Stimulated activated CD4-positive, alpha-beta T cell treated with anti-CD3 and anti-CD28 coated beads, Interleukin-2, amount 100 ng/mL, for 24 hours (primary cell): ENCODE results near the gene SUFU.
A peak's percentile ranks its signal among the peaks of the same experiment; 100 is the strongest.

Experiments
- DNase-seq, 2 donors: peaks; one replicate each; pipeline ENCODE4 v3.0.0-alpha.2; 2020

The SUFU gene

GRCh38 chr10:102621443-102622325 lies 117.9 kb downstream of the SUFU start:
- DNase-seq = no peak

- DNase-seq = no peak
Measured at GRCh38 chr10:102624094-102624493, 120.3 kb downstream of the SUFU start.

GRCh38 chr10:102624751-102625645 lies 121.2 kb downstream of the SUFU start:
- DNase-seq = no peak

GRCh38 chr10:102626026-102626685 lies 122.4 kb downstream of the SUFU start:
- no peak for DNase-seq

- DNase-seq = no peak
Measured at GRCh38 chr10:102627291-102627735, 123.5 kb downstream of the SUFU start.

GRCh38 chr10:102627736-102628293 lies 124.0 kb downstream of the SUFU start:
- DNase-seq = no peak

GRCh38 chr10:102628451-102628911 lies 124.7 kb downstream of the SUFU start:
- no peak for DNase-seq

- DNase-seq = no peak
Measured at GRCh38 chr10:102629661-102630614, 126.2 kb downstream of the SUFU start.

- DNase-seq = no peak
Measured at GRCh38 chr10:102630663-102631062, 126.9 kb downstream of the SUFU start.

GRCh38 chr10:102631525-102632393 lies 128.0 kb downstream of the SUFU start:
- no peak for DNase-seq

GRCh38 chr10:102632394-102633111 lies 128.8 kb downstream of the SUFU start:
- DNase-seq = no peak

- peak; percentile 45 to 55 for DNase-seq
Measured at GRCh38 chr10:102633287-102633686, 129.5 kb downstream of the SUFU start.

- no peak for DNase-seq
Measured at GRCh38 chr10:102633848-102634247, 130.1 kb downstream of the SUFU start.

- no peak for DNase-seq
Measured at GRCh38 chr10:102634686-102635085, 130.9 kb downstream of the SUFU start.

- no peak for DNase-seq
Measured at GRCh38 chr10:102635377-102635776, 131.6 kb downstream of the SUFU start.

GRCh38 chr10:102639537-102639936 lies 135.8 kb downstream of the SUFU start:
- no peak for DNase-seq

- DNase-seq = no peak
Measured at GRCh38 chr10:102641402-102641801, 137.6 kb downstream of the SUFU start.

- DNase-seq = peak; percentile 98
Measured at GRCh38 chr10:102641880-102642735, 138.3 kb downstream of the SUFU start.
